ENCODE data around the gene OR2Y1.

GRCh38 chr5:180779985-180780610 lies 40.2 kb upstream of the OR2Y1 start:
- TF ChIP-seq, protein P1, sequence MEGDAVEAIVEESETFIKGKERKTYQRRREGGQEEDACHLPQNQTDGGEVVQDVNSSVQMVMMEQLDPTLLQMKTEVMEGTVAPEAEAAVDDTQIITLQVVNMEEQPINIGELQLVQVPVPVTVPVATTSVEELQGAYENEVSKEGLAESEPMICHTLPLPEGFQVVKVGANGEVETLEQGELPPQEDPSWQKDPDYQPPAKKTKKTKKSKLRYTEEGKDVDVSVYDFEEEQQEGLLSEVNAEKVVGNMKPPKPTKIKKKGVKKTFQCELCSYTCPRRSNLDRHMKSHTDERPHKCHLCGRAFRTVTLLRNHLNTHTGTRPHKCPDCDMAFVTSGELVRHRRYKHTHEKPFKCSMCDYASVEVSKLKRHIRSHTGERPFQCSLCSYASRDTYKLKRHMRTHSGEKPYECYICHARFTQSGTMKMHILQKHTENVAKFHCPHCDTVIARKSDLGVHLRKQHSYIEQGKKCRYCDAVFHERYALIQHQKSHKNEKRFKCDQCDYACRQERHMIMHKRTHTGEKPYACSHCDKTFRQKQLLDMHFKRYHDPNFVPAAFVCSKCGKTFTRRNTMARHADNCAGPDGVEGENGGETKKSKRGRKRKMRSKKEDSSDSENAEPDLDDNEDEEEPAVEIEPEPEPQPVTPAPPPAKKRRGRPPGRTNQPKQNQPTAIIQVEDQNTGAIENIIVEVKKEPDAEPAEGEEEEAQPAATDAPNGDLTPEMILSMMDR (conservative IDR thresholded peaks at IDR 0.05 in 1 of 2, IDR thresholded peaks at IDR 0.05 in 1 of 2; ENCODE audit: low read depth in 1 of 2, low read length in 2 of 2) = no peak
- TF ChIP-seq EZH2 (IDR thresholded peaks at IDR 0.05; ENCODE audit: low read length, missing control alignments) = no peak
